GM20431 (cell line): ENCODE measurements around the gene CFAP74.

Source experiments
- in situ Hi-C: fragments of 300-500 bp; cut with MseI, MboI; formaldehyde crosslinking; loops from one replicate; pipeline ENCODE4 v1.15.0; 2020; ENCODE audit warnings: low sequenced_read_pairs; ENCODE audit not compliant: unreplicated experiment

Gene CFAP74

GRCh38 chr1:1921901-1922701 is 81.5 kb downstream of the CFAP74 start:
- in situ Hi-C loops: no loop called here

DNA sequence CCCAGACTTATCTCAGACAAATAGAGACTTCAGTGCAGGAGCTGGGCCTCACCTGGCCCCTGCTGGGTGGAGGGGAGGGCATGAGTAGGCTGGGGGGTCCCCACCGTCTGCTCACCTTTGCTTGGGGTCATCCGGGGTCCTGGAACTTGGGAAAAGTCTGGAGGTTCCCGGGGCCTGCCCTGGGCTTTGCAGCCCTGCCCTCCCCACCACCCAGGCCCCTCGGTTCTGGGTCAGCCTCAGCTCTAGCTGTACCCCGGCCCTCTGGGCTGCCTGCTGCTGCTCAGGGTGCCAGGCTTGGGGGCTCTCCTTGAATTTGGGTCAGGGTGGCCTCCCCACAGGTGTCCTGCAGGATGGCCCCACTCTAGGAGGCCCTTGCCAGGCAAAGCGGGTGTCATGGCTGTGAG is 82.1 kb downstream of the CFAP74 start:
- in situ Hi-C loops: no loop called here

- in situ Hi-C loops: no loop called here
Measured at GRCh38 chr1:1920608-1921458, 82.8 kb downstream of the CFAP74 start.

- in situ Hi-C loops: no loop called here
Measured at GRCh38 chr1:1920057-1920607, 83.5 kb downstream of the CFAP74 start.

DNA sequence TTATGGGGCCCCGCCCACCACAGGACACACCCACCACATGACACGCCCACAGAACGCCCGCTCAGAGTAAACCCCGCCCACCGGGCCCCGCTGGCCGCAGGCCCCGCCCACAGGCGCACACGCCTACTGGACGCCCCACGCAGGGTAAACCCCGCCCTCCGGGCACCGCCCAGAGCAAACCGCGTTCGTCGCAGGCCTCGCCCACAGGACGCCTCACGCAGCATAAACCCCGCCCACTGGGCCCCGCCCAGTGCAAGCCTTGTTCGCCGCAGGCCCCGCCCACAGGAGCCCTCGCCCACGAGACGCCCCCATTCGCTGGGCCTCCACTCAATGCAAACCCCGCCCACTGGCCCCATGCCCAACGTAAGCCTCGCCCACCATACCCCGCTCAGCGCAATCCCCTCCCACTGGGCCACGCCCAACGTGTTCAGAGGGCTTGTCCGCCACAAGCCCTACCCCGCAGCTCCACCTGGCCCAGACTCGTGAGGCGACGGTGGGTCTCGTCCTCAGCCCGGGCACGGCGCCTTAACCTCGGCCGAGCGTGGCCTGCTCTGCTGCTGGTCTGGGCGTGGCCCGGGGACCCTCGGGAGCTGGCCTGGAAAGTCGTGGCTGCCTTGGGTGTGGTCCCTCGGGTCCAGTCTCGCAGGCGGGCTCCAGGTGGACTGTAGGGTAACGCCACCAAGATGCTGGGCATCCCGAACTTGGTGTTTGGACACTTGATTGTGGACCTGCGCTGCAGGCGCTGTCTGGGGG is 84.1 kb downstream of the CFAP74 start:
- in situ Hi-C loops: no loop called here

DNA sequence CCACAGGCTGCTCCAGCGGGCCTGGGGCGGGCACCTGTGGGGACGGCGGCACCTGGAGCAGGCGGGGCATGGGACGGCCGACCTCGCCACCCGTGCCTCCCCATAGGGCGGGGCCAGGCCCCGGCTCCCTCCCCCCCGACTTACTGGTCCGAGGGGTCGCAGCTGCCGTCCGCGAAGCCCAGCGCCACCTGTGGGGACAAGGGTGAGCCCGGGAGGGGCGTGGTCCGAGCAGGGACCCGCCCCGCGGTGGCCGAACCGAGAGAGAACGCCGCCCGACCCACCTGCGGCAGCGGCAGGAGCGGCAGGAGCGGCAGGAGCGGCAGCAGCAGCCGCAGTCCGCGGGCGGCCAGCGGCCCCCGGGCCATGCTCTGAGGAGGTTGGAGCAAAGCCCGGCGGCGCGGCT is 84.7 kb downstream of the CFAP74 start, which contains the start of gene TMEM52:
Gene TMEM52 (minus strand): TSS at position 379 of the 403 bp plus-strand sequence. CDS start 14 bp downstream, at position 365.
- in situ Hi-C loops: no loop called here

DNA sequence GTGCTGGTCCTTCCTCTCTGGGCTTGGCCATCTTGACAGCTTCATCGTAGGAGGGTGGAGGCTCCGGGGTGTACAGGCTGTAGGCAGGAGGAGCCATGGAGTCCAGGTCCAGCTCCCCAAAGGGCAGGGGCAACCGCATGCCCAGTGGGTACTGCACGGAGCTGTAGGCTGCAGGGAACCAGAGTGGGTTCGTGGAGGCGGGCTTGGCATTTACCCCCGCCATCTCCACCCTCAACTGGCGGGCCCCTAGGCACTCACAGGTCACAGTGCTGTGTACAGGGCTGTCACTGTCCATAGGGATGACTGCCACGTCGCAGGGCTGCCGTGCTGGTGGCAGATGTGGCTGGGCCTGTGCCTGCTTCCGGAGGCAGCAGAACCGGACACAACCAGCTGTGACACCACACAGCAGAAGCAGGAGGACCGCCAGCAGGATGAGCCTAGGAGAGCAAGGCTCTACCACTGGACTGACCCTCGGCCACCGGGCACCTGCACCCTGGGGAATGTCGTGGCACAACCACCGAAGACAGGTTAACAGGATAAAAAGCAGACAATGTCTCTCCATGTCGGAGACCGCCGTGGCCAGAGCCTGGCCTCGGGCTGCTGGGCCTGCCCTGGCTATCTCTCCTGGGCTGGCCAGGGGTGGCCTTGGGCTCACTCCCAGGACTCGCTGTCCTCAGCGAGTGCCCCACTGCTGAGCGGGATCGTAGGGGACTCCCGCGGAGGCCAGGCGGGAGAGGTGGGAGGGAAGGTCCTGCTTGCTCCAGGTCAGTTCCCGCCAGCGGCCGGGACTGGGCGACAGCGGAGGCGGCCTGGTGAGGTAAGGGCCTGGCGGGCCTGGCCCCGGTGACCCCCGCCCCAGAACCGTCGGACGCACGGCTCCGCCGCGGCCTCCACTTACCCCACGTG is 85.3 kb downstream of the CFAP74 start:
- in situ Hi-C loops: no loop called here

DNA sequence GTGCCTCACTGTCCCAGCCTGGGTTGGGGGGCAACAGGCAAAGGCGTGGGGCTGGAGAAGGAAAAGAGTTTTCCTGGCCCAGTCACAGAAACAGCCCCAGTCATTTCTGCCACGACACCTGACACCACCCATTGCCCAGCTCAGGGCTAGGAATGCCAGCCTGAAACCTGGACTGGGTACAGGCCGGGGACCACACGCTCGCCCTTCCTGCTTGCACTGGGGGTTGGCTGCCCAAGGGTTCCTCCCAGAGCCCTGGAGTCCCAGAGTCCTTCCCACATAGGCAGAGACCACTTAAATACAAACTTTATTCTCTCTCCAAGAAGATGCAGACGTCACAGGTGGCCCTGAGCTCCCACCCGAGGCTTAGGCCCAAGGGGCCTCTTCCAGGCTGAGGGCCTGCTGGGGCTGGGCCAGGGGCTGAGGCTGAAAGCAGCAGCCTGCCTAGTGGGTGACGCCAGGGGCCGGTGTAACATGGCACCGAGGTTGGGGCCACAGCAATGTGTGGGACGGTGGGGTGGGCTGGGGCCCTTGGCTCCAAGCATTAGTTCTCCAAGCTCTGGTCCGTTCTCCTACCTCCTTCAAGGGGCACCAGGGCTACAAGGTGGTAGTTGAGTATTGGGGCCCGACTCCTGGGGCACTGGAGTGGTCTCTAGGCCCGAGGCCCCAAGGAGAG is 86.1 kb downstream of the CFAP74 start:
- in situ Hi-C loops: no loop called here

DNA sequence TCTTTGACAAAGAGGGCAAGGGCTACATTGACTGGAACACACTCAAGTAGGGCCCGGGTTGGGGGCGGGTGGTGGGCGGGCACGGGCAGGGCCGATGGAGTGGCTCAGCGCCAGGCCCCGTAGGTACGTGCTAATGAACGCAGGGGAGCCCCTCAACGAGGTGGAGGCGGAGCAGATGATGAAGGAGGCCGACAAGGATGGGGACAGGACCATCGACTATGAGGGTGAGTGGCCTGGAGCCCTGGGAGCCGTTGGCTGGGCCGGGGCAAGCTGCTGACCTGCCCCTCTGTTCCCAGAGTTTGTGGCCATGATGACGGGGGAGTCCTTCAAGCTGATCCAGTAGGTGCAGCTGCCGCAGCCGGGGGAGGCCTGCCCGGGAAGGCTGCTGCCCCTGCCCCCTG is 86.7 kb downstream of the CFAP74 start:
- in situ Hi-C loops: no loop called here

DNA sequence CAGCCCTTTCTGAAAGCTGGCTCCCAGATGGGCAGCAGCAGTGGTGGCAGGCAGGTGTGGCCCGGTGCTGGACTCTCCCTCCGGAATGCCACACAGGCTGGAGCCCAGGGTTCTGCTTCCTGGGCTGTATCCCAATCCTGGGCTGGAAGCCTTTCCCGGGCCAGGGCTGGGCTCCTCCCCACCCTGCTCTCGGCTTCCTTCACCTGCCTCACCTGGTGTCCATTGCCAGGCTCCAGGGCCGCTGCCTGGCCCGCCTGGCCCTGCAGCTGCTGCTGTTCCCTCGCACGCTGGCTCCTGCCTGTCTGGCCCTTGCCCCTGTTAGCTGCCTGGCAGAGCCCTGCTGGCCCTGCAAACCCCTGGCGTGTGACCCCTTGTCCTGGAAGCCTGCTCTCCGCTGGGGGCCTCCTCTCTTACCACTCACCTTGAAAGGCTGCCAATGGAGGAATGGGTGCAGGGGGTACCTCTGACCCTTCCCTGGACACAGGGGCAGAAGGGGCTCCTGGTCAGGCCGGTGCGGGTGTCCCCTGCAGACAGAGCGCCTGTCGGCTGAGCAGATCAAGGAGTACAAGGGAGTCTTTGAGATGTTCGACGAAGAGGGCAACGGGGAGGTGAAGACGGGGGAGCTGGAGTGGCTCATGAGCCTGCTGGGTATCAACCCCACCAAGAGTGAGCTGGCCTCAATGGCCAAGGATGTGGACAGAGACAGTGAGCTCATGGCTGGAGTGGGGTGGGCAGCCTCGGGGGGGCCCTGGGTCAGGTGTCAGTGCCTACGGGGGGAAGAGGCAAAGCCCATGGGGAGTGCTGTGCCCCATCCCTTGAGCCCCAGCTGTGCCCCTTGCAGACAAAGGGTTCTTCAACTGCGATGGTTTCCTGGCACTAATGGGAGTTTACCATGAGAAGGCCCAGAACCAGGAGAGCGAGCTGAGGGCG is 87.4 kb downstream of the CFAP74 start:
- in situ Hi-C loops: no loop called here

DNA sequence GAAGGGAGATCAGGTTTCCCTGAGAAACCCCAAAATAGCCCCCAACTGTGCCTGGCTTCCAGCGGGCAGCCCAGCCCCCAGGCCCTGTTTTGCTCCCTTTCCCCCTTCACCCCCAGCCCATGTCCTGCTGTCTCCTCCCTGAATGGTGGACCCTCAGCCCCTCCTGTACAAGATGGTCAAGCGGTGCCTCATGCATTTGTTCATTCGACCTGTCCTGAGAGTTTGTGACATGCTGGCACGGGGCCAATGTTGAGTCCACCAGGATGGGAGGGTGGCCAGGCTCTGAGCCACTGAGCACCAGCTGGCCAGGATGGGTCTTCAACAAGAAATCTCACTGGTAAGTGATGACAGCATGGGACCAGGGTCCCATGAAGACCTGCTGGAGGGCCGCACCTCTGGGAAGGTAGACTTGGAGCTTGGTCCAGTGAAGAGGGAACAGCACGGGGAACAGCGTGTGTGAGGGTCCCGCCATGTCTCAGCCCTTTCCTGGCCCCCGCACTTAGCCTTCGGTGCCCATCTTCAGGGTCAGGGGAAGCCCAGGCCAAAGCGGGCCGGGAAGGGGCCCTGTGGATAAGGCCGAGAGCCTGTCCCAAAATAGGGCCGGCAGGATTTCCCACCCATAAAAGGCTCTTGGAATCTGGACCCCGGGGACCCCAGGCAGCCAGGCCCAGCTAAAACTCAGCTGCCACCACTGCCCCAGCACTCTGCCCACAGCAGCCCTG is 88.5 kb downstream of the CFAP74 start, which contains the start of gene CALML6:
Gene CALML6 (plus strand): TSS at position 290 of the 722 bp plus-strand sequence. CDS start 21 bp downstream, at position 311.
- in situ Hi-C loops: no loop called here

- in situ Hi-C loops: no loop called here
Measured at GRCh38 chr1:1914101-1914970, 89.2 kb downstream of the CFAP74 start.

DNA sequence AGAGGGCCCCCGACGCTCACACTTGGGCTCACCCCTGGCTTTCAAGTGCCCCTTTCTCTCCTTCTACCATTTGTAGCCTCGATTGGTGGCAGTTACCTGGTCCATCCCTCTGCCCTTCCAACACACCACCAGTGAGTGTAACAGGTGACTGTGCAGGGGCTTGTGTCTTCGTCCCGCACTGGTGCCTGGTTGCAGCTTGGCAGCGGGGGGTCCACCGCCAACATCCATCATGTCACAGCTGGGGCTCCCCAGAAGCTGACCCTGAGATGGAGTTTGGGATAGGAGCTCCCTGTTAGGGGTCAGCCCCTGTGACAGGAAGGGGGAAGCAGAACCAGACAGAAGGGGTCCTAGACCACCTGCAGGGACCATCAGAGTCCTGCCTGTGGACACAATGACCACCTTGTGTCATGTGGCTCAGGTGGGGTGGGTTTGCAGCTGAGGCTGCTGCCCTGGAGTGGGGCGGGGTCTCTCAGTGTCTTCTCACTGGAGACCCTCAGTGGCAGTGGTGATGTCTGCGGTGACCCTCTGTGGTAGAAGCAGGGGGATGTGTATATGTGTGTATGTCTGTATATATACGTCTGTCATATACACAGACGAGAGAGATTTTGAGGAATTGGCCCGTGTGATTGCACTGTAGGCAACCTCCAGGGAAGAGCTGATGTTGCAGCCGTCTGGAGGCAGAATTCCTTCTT is 92.1 kb downstream of the CFAP74 start:
- in situ Hi-C loops: no loop called here

DNA sequence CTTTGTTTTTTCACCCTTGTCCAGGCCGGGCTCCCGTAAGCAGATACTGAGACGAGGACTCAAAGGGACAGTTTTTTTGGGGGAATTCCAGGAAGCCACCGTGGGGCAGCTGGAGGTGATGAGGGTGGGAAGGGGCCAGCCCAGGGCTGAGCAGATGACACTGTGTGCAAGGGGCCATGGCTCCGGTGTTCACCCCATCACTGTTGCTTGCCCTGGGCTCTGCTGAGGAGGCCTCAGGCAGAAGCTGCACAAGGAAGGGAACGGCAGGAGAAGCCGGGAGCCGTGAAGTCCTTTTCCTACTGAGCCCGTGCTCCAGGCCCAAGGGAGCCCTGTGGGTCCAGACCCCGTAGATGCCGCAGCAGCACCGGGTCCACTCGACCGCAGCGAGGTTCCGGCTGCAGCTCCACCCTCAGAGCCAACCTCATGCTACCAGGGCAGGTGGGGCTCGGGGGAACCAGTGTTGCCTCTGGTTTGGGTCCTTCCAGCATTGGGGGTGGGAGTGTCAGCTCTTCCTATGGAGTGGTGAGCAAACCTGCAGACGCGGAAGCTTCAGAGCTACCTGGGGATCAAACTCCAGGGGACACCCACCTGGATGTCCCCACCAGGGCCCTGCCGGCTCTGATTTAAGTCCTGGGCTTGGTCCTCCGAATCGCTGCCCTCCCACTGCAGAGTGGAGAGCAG is 92.8 kb downstream of the CFAP74 start:
- in situ Hi-C loops: no loop called here

- in situ Hi-C loops: no loop called here
Measured at GRCh38 chr1:1910033-1910465, 93.5 kb downstream of the CFAP74 start.
